Motor neuron (in vitro differentiated cells): ENCODE data around the gene TMEM196. TPM values are rescaled to one million over a fixed set of nuclear protein-coding genes. Genes with fewer than 3 reads are reported as not detected.
"Not testable (repeated sequence)": the region's sequence is repeated elsewhere in the genome, so short reads cannot be mapped to it uniquely, and the experiment has no call there.

Source experiments
- ATAC-seq, 8 experiments: fragments of 200-7000 bp; cut with Tn5 transposase; replicated peaks in 6 of 8; 2 replicates each; pipeline ENCODE4 v1.8.0; 2021; ENCODE audit warnings: mild to moderate bottlenecking in 8 of 8, moderate library complexity in 8 of 8
- H3K27ac ChIP-seq, 2 donors: fragments of 250-450 bp; sonication (Bioruptor Pico); 2 replicates each; pipeline ENCODE4 v1.9.0; 2021; ENCODE audit warnings: antibody characterized with exemption in 2 of 2, mild to moderate bottlenecking in 2 of 2, moderate library complexity in 1 of 2
- H3K4me1 ChIP-seq, 2 donors: fragments of 250-450 bp; sonication (Bioruptor Pico); replicated peaks in 1 of 2; 2 replicates each; pipeline ENCODE4 v1.6.1; 2021; ENCODE audit warnings: antibody characterized with exemption in 2 of 2, mild to moderate bottlenecking in 2 of 2, moderate library complexity in 1 of 2
- H3K4me3 ChIP-seq, 5 donors: fragments of 250-450 bp; sonication (Bioruptor Pico); 2 replicates each; pipeline ENCODE4 v1.9.0; 2021; ENCODE audit warnings: antibody characterized with exemption in 5 of 5, mild to moderate bottlenecking in 5 of 5, moderate library complexity in 4 of 5
- WGBS, 10 experiments: fragments of 450-650 bp; shearing (Covaris generic); methylation state at CpG; one replicate each; pipeline ENCODE4 v1.0.0; 2022; 5-methylcytosine and 5-hydroxymethylcytosine counted together
- in situ Hi-C, 9 experiments: fragments of 400-800 bp; cut with MboI; loops; one replicate each; pipeline ENCODE4 v1.15.0; 2021; ENCODE audit warnings: low sequenced_read_pairs in 9 of 9, low pct_unique_long_range_greater_than_20kb in 2 of 9; ENCODE audit not compliant: unreplicated experiment in 9 of 9
- total RNA-seq, 8 experiments: library from RNA; unstranded; fragments of 300-600 nt; gene quantifications; 2 replicates each; pipeline versions ENCODE4 v1.2.3 to v1.2.4, GENCODE V29; 2022

The TMEM196 gene
- total RNA-seq, 8 experiments from 2014 or later = 0.13 to 14.4 (median 5.1) TPM

DNA sequence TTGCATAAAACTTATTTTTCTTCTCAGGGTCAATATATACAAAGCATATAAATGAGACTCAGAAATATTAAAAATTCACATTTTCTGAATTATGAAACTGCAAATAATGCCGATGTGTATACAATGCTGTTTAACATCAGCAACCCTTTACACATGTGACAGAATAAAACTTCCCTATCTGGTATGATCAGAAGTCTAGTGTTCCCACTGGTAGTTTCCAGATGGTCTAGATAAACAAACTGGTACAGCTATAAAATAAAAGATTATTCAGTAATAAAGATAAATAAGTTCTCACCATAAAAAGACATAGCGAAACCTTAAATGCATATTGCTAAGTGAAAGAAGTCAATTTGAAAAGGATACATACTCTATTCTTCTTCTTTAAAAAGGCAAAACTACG lies 72.5 kb downstream of the TMEM196 start:
- 80 to 100% (median 94%) methylated on average over 1 to 3 of the region's 3 CpGs for WGBS, 10 experiments
- in situ Hi-C loops = loop anchor here in 4 of 9 experiments (25.0 kb wide), 1 partner anchor 886 kb away; no protein-coding TSS in a partner anchor
- Histone ChIP-seq H3K4me3 (no peak overlapping the region), H3K4me1 (no peaks in the 10 kb centered on the region), H3K27ac (no peak overlapping the region)
- no peak for ATAC-seq

DNA sequence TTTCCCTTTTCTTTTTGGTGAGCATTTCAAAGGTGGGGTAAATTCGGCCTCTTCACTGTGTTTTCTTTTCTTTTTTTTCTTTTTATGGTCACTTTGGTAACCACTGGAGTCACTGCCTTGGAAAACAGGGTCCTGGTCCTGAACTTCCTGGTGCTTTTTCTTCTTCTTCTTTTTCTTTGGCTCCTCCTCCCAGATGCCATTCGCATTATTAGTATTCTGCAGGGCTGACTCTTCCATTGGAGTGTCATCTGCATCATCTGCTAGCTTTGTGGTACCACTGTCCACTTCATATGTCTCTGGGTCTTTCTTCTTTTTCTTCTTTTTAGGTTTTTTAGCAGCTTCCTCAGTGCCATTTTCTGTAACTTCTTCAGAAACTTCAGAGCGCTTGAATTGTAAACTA lies 75.1 kb downstream of the TMEM196 start:
- ATAC-seq = no peak
- H3K4me1 ChIP-seq = no peaks in the 10 kb centered on the region
- in situ Hi-C loops = no loop called here
- no peak overlapping the region for H3K27ac ChIP-seq
- WGBS, 10 experiments = 83 to 100% (median 87%) methylated on average over 2 to 3 of the region's 3 CpGs
- no peak overlapping the region for H3K4me3 ChIP-seq

DNA sequence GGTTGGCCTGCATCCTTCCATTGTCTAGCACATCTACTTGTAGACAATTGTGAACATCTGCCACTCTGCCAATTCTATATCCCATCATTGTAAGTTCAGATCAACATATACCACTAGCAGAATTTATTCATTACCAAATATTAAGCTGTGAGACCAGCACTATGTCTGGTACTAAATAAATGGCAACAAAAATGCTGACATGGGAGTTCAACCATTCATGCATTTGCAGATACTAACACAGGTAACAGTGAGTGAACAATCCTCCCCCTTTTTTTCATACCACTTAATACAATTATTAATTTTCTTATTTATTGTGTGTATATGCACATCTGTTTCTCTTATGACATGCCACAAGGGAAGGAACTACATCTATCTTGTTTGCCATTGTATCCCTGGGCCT lies 76.5 kb downstream of the TMEM196 start:
- ATAC-seq = no peak
- H3K27ac ChIP-seq = no peak overlapping the region
- H3K4me3 ChIP-seq = no peak overlapping the region
- in situ Hi-C loops = no loop called here
- no peaks in the 10 kb centered on the region for H3K4me1 ChIP-seq

DNA sequence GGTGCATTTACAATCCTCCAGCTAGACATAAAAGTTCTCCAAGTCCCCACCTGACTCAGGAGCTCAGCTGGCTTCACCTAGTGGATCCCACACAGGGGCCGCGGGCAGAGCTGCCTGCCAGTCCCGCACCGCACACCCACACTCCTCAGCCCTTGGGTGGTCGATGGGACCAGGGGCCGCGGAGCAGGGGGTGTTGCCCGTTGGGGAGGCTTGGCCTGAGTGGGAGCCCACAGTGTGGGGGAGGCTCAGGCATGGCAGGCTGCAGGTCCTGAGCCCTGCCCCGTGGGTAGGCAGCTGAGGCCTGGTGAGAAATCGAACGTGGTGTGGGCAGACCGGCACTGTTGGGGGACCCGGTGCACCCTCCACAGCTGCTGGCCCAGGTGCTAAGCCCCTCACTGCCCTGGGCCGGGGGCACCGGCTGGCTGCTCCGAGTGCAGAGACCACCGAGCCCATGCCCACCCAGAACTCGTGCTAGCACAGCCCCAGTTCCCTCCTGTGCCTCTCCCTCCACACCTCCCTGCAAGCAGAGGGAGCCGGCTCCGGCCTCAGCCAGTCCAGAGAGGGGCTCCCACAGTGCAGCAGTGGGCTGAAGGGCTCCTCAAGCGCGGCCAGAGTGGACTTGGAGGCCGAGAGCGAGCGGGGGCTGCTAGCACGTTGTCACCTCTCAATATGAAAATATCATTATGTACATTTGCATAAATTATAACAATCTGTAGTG lies 81.1 kb downstream of the TMEM196 start:
- 90 to 100% (median 98%) methylated on average over 2 to 6 of the region's 26 CpGs; no CpG with 5 or more reads in 5 of the 10 experiments for WGBS, 10 experiments
- Histone ChIP-seq H3K4me3 (no peak overlapping the region), H3K27ac (no peak overlapping the region), H3K4me1 (no peaks in the 10 kb centered on the region)
- in situ Hi-C loops = no loop called here
- ATAC-seq = no peak

DNA sequence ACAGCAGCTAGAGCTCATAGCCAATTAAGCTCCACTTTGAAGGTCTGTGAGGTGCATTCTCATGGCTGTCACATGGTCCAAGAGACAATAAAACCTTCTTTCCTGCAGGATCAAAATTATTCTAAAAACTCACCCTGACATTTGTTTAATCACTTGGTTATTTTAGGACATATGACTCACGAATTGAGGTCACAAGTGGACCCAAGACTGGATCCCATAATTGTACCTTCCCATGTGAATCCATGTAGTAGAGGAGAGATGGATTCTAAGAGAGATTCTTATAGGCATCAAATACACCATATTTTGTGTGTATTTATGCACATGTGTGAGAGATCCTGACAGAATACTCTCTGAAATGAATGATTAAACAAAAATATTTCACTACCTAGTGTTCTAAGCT lies 82.7 kb downstream of the TMEM196 start:
- ATAC-seq = no peak
- in situ Hi-C loops = no loop called here
- H3K4me1 ChIP-seq = no peaks in the 10 kb centered on the region
- no peak overlapping the region for H3K27ac ChIP-seq
- WGBS, 10 experiments = 0 to 86% (median 25%) methylated on average over 1 of the region's 1 CpG; no CpG with 5 or more reads in 5 of the 10 experiments
- H3K4me3 ChIP-seq = no peak overlapping the region

DNA sequence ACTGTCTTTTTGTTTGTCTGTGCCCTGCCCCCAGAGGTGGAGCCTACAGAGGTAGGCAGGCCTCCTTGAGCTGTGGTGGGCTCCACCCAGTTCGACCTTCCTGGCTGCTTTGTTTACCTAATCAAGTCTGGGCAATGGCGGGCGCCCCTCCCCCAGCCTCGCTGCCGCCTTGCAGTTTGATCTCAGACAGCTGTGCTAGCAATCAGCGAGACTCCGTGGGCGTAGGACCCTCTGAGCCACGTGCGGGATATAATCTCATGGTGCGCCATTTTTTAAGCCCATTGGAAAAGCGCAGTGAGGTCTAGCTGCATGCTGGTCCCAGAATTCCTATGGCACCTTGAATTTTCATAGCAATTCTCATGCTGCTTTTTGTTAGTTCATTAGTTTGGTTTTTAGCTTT lies 84.3 kb downstream of the TMEM196 start:
- in situ Hi-C loops, H3K4me3 ChIP-seq, H3K4me1 ChIP-seq, H3K27ac ChIP-seq, ATAC-seq: not testable (repeated sequence)
- 40 to 60% (median 59%) methylated on average over 2 to 7 of the region's 12 CpGs; no CpG with 5 or more reads in 6 of the 10 experiments for WGBS, 10 experiments

DNA sequence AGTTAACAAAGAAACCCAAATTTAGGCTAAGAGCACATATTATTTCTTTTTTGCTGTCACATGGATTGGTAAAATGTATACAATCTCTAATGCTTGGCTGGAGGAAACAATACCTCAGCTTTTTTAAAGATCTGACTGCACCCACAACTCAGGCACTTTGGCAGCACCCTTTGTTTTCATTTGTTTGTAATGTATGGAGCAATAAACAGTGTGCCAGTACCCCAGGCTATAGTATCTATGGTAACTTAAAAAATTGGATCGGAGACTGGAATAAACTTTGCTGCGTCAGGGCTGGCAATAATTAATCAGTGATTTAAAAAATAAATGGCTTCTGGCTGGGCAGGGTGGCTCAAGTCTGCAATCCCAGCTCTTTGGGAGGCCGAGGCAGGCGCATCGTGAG lies 91.8 kb downstream of the TMEM196 start:
- 17 to 100% (median 74%) methylated on average over 1 to 4 of the region's 5 CpGs; no CpG with 5 or more reads in 2 of the 10 experiments for WGBS, 10 experiments
- in situ Hi-C loops = no loop called here
- ATAC-seq = peak in 1 of 8 experiments; percentile 74
- Histone ChIP-seq H3K4me1 (no peaks in the 10 kb centered on the region), H3K4me3 (no peak overlapping the region), H3K27ac (no peak overlapping the region)

DNA sequence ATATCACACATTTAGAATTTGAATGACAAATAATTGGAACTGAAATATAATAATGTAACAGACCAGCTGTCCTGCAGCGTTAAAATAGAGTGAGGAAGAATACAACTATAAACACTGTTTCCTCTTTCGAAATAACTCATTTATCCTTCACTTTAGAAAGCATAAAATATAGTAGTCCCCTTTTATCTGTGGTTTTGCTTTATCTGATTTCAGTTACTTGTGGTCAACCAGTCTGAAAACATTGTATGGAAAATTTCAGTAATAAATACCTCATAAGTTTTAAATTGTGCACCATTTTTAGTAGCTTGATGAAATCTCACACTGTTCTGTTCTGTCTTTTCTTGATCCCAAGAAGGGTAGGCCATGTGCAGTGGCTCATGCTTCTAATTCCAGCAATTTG lies 96.2 kb downstream of the TMEM196 start:
- 0 to 100% (median 85%) methylated on average over 1 to 2 of the region's 2 CpGs for WGBS, 10 experiments
- in situ Hi-C loops = no loop called here
- ATAC-seq = no peak
- no peak overlapping the region for H3K4me3 ChIP-seq
- no peak overlapping the region for H3K27ac ChIP-seq
- no peaks in the 10 kb centered on the region for H3K4me1 ChIP-seq

DNA sequence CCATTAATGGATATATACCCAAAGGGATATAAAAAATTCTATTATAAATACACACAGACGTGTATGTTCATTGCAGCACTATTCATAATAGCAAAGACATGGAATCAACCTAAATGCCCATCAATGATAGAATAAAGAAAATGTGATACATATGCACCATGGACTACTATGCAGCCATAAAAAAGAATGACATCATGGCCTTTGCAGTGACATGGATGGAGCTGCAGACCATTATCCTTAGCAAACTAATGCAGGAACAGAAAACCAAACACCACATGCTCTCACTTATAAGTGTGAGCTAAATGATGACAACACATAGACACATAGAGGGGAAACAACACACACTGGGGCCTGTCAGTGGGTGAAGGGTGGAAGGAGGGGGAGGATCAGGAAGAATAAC lies 97.6 kb downstream of the TMEM196 start:
- ATAC-seq = no peak
- in situ Hi-C loops = no loop called here
- WGBS, 10 experiments = 25 to 100% (median 83%) methylated on average over 1 of the region's 1 CpG; no CpG with 5 or more reads in 4 of the 10 experiments

DNA sequence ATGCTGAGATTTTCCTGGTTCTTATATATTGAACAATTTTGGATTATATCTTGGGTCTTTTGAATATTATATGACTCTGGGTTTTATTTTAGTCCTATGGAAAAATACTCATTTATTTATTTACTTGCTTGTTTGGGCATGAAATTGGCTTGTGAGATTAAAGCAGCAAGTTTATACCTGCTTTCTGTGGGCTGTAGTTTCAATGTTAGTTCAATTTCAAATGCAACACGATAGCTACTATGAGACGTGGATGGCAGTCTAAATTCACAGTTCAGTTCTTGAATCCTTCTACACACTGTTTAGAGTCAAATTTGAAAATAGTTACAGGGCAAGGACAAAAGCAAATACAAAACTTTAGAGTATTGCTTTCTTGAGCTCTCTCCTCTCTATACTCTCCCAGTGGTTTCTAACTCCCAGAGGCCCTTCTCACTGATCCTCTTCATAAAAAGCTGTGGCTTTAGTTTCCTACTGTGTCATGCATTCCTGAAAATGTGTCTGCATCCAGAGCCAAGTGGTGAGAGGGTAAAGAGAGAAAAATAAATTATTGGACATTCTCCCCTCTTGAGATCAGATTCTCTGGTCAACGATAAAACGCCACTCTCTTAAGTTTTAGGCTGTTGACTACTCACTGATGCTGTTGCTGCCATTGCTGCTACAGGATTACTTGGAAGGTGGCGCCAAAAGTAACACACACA lies 99.0 kb downstream of the TMEM196 start:
- no peak overlapping the region for H3K27ac ChIP-seq
- peak in 1 of 8 experiments; percentile 19 for ATAC-seq
- 39 to 97% (median 79%) methylated on average over 3 to 4 of the region's 5 CpGs; no CpG with 5 or more reads in 2 of the 10 experiments for WGBS, 10 experiments
- in situ Hi-C loops = loop anchor here in 5 of 9 experiments (25.0 kb wide), 4 partner anchors 237 to 1087 kb away; partner anchors contain the start of genes TWIST1 (in 4 of the 5) and FERD3L (in 1 of the 5)
- no peak overlapping the region for H3K4me3 ChIP-seq
- no peaks in the 10 kb centered on the region for H3K4me1 ChIP-seq

More for the DNA sequence above, 97.6 kb downstream of the TMEM196 start:
- Histone ChIP-seq H3K27ac (no peak overlapping the region), H3K4me3 (no peak overlapping the region), H3K4me1 (no peaks in the 10 kb centered on the region)

DNA sequence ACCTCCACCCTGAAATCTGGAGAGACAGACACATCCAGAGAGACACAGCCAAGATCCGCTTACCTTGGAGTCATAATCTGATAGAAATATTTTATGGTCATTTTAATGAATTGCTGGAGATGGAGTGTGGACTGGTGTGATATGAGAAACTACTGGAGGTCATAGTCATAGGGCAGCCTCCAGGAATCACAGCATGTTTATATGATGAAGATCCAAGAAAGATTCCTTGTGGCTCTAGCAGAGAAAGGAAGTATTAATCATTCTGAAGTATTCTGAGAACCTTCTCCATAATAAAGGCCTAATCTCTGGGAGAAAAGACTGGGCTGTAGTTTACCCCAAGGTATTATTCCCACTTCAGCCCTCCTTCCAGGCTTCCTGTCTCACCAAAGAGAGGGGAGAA lies 102.6 kb downstream of the TMEM196 start:
- Histone ChIP-seq H3K4me3 (no peak overlapping the region), H3K27ac (no peak overlapping the region), H3K4me1 (no peaks in the 10 kb centered on the region)
- WGBS, 10 experiments = 60 to 100% (median 100%) methylated on average over 1 of the region's 1 CpG; no CpG with 5 or more reads in 3 of the 10 experiments
- in situ Hi-C loops = loop anchor here in 5 of 9 experiments (25.0 kb wide), 4 partner anchors 234 to 1084 kb away; partner anchors contain the start of genes TWIST1 (in 4 of the 5) and FERD3L (in 1 of the 5)
- no peak for ATAC-seq
